ENCODE data around the gene BUB3. TPM values are rescaled to one million over a fixed set of nuclear protein-coding genes. Genes with fewer than 3 reads are reported as not detected.

BUB3 gene
- total RNA-seq, 1 donor from 2014 or later: 36.3 TPM

DNA sequence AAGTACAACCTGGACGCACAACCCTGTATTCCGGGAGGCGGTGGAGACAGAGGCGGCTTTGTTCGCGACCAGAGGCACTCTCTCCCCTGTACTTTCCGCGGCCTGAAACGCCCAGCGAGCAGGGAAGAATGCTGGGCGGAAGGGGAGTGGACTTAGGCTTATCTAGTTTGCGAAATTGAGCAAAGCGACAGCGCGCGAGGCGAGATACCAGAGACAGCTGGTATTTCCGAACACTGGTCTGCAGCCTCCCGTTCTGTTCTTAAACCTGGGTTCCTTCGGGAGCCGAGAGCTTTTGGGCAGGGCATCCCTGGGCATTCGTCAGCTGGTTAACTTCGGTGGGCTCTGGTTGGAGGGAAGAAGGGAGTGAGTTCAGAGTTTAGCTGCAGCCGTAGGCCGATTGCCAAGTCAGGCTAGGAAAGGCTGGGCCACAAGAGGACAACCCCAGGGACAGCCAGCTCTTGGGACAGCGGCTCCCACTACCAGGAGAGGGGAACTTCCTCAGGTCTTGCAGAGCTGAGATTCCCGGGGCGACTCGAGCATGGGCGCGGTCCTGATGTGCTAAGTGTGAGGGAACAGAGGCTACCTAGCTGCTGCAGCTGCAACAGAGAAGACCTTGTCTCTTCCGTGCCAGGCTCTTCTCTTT, 14.6 kb upstream of the BUB3 start:
- no peak for DNase-seq
- ATAC-seq (ENCODE audit: poor library complexity): no peak
- intact Hi-C loops (cut with DNase I): loop anchor here (10.0 kb wide), 1 partner anchor 825 kb away; no protein-coding TSS in a partner anchor

DNA sequence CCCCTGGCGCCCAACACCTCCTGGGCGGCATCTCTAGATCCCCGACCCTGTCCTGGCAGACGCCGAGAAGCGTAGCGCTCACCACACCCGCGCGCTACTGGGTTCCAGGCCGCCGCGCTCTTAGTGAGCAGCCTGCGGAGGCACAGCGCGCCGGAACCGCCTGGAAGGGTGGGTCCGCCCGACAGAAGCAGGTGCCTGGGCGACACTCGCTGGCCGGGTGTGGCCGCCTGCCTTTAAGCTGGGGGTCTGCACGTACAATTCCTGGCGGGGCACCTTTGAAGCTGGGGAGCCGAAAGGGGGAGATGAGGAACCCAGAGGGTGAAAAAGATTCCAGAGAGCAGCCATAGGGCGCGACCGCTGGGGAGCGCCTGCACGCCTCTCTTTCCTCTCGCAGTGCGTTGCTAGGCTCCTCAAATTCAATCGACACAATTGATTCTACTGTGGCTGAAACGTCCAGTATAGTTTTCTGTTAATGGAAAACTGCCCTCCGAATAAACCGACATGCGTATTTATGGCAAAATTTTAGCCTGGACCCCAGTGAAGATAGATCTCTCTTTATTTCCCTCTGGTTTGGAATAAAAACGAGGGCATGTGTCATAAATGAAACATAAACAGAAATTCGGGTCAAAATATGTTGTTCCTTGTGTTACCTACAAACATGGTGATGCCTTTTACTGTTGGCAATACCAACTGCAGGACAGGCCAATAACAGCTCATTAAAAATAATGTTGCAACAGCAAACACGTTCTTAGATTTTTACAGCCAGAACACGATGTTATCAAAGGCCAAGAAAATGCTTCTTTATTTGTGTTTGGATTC, 13.8 kb upstream of the BUB3 start:
- intact Hi-C loops (cut with DNase I): no loop called here
- no peak for ATAC-seq (ENCODE audit: poor library complexity)
- no peak for DNase-seq

DNA sequence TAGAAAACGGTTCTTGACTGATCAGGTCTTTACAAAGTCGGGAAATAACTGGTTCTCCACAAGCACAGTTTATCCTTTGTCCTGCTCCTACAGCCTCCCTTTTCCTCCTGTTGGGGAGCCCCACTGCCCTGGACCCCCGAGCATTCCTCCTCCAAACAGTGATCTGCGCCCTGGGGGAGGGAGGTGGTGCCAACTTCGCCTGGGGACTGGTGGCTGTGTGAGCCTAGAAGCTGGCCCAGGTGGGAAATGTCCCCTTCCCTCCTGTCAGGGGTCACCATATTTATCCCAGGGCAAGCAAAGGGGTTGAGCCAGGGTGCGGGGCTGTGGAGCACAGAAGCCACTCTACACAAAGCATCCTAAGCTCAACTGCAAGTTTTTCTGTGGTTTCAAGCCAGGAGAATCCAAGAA, 13.2 kb upstream of the BUB3 start:
- intact Hi-C loops (cut with DNase I): no loop called here
- ATAC-seq (ENCODE audit: poor library complexity) (no peak), DNase-seq (no peak)

DNA sequence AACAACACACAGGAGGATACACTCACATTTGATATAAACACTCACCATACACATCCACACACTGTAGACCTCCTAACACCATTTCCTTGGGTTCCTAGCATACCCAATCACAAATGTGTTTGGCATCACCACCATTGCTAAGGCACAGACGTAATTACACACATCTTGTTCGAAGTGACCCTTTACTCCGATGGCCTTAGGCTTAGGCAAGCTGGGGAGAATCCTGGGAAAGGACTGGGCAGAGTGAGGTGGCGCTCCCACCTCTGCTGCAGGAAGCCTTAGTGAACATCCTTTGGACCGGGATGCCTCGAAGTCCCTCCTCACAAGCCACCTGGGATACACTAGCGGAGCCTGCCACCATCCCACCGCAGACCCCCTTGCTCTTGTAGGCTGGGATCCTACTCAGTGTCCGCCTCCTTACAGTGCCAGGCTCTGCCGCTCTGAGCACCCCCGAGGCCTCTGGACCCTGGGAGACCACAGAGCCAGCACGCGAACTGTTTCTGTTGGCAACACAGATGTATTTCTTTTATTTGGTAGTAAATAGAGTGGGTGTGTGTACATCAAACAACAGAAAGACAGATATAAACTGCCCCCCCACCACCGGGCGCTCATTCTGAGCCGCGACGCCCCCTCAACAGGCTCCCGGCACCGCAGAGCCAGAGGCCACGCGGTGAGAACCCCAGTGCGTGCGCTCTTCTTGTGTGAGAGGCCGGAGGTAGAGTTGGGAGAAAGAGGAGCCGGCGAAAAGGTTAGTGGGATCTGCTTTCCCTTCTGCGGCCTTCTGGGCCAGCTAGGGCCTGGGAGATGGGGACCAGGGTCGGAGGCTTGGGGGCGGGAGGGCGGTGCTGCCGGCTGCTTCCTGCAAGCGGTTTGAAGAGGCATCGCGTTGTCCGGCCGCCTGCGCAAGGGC, 12.2 kb upstream of the BUB3 start:
- no peak for ATAC-seq (ENCODE audit: poor library complexity)
- DNase-seq: no peak
- intact Hi-C loops (cut with DNase I): no loop called here

DNA sequence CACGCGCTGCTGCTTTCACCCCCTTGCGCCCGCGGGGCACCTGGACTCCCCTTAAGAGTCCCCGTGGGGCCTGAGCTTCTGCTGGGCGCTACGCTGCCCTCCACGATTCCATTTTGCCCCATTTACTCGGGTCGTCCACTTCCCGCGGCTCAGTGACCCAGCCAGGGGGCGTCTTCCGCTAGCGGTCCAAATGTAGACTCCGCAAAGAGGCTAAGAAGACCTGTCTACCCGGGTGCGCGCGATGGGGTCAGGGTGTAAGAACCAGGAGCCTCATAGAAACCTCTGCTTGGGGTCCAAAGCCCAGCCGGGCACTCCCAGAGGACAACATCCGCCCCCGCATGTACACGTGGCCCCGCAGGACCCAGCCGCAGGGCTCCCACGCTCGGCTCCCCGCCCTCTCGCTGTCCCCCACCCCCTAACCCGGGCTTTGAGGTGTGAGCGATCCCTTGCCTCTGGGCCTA, 11.5 kb upstream of the BUB3 start:
- no peak for DNase-seq
- intact Hi-C loops (cut with DNase I): no loop called here
- ATAC-seq (ENCODE audit: poor library complexity): no peak

DNA sequence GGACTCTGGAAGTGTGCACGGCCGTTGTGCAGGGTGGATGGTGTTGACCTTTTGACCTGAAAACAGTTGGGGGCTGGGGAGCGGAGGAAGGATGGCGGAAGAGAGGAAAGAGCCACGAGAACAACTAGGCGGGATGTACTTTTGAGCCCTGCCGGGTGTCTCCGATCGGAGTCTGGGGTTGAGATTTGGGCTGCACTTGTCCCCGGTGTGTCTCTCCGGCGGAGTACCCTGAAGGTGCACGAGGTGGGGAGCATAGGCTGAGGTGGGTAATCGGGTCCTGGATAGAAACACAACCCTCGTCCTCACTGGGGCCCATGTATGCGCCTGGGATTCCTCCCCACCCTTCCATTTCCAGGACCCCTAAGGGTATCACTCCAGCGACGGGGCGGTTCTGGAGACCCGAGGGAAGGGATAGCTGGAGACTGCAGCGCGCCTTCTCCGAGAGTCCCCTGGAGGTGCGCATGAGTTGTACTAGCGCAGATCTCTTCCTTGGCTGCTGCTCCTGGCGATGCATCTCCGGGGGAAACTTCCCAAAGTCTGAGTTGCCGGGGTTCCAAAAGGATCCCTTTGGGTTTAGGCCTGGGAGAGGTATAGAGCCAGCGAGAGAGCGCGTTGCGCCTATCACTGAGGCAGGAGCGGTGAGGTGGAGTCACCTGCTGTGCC, 10.9 kb upstream of the BUB3 start:
- intact Hi-C loops (cut with DNase I): no loop called here
- ATAC-seq (ENCODE audit: poor library complexity) (no peak), DNase-seq (no peak)

DNA sequence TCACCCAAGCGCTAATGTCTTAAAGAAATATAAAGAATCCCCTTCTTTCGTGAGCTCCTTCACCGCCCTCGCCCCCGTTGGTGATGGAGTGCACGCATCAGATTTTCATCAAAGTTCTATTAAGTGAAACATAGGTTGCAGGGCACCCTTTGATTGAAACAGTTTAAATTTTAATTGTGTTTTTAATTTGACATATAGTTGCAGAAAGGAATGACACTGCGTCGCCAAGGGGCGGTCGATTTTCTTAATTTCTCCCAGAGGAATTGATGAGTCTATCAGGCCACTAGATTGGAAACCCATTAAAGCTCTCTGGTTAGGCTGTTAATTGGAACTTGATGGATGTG, 10.4 kb upstream of the BUB3 start:
- ATAC-seq (ENCODE audit: poor library complexity) (no peak), DNase-seq (no peak)
- intact Hi-C loops (cut with DNase I): no loop called here

DNA sequence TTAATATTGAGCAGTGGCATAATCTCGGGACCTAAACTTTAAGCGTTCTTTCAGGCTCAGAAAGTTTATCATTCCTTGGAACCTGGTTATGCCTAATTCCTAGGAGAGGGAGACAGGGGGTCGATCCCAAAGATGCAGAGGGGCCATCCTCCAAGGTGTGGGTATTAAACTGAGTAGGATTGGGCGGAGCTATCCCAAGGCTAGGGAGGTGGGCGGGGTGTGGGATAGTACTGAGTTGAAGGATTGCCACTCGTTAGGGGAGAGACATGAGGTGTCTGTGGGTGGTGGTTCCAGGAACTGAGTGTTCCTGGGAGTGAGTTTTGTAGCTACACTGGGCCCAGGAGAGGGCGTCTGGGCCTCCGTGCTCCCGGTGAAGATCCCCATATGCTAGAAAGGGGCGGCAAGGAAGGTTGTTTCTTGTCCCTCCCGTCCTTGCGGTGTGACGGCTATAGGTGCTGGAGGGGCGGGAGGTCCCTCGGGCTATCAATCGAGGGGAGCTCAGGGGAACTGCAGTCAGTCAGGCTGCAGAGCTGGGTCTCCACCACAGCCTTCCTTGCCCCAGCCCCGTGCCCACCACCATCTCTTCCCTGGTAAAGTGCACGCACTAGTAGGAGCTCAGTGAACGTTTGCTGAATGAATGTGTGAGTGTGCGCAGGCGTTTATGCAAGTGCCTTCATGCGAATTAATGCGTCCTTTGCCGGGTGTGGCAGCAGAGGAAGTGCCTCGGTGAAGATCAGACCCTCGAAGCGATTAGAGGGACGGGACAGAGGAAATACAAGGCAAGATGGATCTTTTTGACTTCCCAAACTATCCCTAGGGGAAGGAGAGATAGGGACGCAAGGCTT, 9.3 kb upstream of the BUB3 start:
- no peak for ATAC-seq (ENCODE audit: poor library complexity)

DNA sequence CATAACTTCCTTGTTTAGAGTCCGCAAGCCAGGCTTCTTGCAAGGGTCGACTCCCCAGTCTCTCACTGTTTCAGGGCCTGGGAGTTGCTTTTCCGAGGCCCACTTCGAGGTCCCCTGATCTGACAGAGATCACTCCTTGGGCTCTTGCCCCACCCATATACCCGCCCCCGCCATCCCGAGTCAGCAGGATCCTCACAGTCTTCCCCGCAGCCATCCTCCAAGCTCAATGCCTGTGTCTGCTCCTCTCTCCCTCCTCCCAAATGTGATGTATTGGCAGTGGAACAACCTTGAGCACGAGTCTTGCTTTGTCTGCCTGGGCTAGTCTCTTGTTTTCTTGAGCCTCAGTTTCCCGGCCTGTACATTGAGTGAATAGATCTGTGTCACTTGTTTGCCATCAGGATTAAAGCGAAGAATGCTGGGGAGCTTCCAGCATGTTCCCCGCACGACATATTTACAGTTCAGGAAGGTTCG, 8.6 kb upstream of the BUB3 start:
- ATAC-seq (ENCODE audit: poor library complexity): no peak
- no peak for DNase-seq
- intact Hi-C loops (cut with DNase I): no loop called here

More for the DNA sequence above, 9.3 kb upstream of the BUB3 start:
- no peak for DNase-seq
- intact Hi-C loops (cut with DNase I): no loop called here

DNA sequence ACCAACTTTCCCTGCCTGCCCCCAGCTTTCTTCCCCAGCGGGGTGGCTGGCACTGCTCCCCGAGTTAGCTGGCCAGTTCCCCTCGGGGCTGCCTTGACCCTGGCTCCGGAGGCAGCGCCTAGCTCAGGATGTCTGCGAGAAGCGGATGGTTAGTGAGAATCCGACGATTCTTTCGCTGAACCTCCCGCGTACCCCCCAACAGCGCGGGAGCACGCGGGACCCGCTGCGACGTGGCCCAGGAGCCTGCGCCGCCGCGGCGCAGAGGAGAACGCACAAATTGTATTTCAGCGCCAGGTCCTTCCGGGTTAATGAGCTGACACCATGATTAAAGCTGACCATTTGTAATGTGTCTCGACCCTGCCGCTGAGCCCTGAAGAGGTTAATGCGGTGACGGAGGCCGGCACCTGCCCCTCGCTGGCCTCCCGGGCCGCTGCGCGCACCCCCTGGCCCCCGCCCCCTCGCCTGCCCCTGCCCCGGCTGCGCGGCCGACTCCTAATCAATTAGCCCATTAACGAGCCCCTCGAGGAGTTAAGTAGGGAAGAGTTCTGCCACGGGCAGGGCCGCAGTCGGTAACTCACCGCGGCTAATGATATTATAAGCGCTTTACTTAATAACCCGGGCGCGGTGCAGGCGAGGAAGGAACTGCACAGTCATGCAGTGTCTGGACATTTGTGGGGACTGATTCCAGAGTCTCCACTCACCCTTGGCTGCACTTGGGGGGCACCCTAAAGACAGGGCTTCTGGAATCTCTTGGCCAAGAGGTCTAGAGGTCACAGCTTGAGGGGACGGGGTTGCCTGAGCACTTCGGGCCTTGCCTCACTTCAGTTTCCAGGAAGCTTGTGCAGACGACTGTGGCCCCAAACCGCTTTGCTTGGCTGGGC, 7.9 kb upstream of the BUB3 start:
- DNase-seq: no peak
- intact Hi-C loops (cut with DNase I): no loop called here

DNA sequence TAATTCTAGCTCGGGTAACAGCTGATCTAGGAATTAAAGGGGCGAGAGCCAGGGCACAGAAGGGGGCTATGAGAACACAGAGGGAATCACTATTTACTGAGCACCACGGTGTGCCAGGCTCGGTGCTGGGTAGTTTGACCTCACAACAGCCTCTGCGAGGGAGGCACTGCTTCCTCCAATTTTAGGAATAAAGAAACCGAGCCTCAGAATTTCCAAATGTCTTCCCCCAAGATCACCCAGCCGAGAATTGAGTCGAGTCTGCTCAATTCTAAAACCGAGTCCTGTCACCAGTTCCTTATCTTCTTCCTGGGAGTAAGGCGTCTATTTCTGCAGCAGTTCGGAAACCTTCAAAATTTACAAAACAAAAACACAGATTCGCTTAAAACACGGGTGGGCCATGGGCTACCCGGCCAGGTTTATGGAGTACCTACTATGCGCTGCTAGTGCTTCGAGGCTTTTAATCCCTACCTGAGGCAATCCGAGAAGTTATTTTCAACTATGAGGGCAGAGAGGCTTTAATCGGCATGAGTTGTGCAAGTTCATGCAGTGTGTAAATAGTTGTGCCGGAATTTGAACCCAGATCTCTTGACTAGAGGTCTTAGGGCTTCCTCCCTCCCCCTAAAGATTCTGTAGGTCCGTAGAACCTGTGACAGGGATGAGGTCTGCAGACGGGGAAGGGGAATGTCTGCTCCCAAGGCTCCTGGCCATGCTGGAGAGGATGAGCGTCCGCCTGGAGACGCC, 7.1 kb upstream of the BUB3 start:
- no peak for ATAC-seq (ENCODE audit: poor library complexity)
- DNase-seq: no peak
- intact Hi-C loops (cut with DNase I): no loop called here

More for the DNA sequence above, 7.9 kb upstream of the BUB3 start:
- ATAC-seq (ENCODE audit: poor library complexity): no peak

DNA sequence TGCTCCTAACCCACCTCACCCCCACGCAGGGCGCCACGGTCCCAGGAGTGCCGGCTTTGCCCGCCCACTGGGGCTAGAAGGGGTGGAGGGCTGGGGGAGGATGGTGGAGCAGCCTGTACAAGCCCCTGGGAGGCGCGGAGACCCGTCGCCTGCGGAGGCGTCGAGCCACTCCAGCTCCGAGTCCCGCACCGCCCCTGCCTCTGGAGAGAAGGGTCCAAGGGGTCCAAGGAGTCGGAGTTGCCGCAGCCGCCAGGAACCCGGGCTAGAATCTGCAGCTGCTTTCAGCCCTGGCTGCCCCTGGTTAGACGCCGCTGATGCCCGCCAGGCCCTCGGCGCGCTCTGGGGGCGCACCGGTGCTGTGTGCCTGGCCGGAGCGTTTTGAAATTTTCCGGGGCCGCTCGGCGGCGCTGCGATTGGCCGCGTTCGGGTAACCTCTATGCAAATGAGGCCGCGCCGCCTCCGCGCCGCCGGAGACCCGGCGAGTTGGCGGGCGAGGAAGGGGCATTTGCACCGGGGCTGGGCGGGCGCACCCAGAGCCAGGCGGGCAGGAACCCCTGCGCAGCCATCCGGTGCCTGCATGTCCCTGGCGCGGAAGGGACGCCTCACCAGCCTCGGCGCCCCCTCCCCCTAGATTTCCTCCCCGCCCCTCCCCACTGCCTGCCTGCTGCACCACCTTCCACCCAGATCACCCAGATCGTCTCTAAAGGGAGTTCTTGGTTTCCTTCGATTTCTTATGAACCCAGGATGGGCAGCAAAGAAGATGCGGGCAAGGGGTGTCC, 6.4 kb upstream of the BUB3 start, which contains the start of gene HMX2:
Gene HMX2 (plus strand): TSS at position 502 of the 779 bp plus-strand sequence. CDS start 243 bp downstream, at position 745.
- intact Hi-C loops (cut with DNase I): no loop called here
- DNase-seq (no peak), ATAC-seq (ENCODE audit: poor library complexity) (no peak)

DNA sequence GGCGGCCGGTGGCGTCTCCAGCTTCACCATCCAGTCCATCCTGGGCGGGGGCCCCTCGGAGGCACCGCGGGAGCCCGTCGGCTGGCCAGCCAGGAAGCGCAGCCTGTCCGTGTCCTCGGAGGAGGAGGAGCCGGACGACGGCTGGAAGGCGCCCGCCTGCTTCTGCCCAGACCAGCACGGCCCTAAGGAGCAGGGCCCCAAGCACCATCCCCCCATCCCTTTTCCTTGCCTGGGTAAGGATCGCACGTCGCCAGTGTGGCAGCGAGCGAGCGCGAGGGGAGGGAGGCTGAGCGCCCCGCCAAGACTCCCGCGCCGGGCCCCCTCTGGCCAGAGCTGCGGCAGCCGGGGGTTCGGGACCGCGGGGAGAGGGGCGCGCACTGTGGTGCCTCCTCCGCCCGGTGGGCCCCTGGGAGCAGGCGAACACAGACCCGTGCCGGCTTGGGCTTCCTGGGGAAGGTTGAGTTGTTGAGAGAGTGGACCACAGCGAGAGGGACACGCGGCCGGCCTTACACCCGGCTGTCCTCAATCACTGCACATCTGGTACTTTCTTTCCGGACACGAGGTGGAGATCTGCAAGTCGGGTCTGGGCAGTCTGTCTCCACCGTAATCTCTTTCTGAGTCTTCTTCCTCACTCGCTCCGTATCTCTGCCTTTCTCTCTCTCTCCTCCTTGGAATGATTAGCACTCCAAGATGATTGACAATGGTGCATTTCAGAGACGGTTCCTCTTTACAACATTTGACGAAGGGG, 5.6 kb upstream of the BUB3 start:
- intact Hi-C loops (cut with DNase I): no loop called here
- no peak for ATAC-seq (ENCODE audit: poor library complexity)

DNA sequence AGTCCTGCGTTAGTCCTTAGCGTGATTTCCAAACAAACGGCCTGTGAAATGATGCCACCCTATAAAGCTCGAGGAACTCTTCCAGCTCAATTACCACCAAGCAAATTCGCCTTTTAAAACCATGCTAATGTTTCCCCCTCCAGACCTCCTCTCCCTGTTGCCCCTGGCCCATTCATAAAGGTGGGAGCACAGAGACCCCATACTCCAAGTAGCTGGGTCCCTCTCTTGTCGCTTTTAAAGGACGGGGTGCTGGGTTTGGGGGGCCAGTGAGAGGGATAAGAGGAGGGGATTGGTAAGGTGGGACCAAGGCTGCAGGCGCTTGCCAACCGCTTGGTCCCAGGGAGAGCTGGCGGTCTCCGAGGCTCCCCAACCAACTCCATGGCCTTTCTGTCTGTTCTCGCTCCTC, 5.0 kb upstream of the BUB3 start:
- intact Hi-C loops (cut with DNase I): no loop called here
- ATAC-seq (ENCODE audit: poor library complexity) (no peak), DNase-seq (no peak)

More for the DNA sequence above, 5.6 kb upstream of the BUB3 start:
- DNase-seq: no peak

Data from Right ventricle myocardium superior (tissue), 1 donor.